Measurements from ENCODE around the gene PNPLA5. TPM values are rescaled to one million over a fixed set of nuclear protein-coding genes. Genes with fewer than 3 reads are reported as not detected.

The PNPLA5 gene
- total RNA-seq, 1 experiment from 2014 or later: 5.3 TPM

GRCh38 chr22:43835736-43836135, 56.1 kb downstream of the PNPLA5 start (continued):
- no peak for TF ChIP-seq ATF6 (CRISPR knock-in tag; IDR thresholded peaks at IDR 0.05)
- TF ChIP-seq NFYB (CRISPR knock-in tag; conservative IDR thresholded peaks at IDR 0.05; ENCODE audit: low read depth): no peak
- TF ChIP-seq NR1H2 (CRISPR knock-in tag; IDR thresholded peaks at IDR 0.05): no peak
- TF ChIP-seq E2F4 (CRISPR knock-in tag; IDR thresholded peaks at IDR 0.05; ENCODE audit: borderline replicate concordance, low read depth): no peak

- ChIA-PET CTCF (interaction anchor here (1.5 to 1.9 kb wide), 3 partner anchors 14 to 50 kb away, joined by 6 to 8 read pairs (median 7); no protein-coding TSS in a partner anchor), POLR2A (no interaction called here)
- no peak for DNase-seq (ENCODE audit: low spot score)
Observed at GRCh38 chr22:43835166-43835565, 56.6 kb downstream of the PNPLA5 start.

More at GRCh38 chr22:43835166-43835565, 56.6 kb downstream of the PNPLA5 start:
- no peak for ATAC-seq
- peaks cover 7% of the 10 kb centered on the region; the same call in 1 of the 2 replicates for H3K36me3 Mint-ChIP-seq
- H3K4me1 Mint-ChIP-seq: no peaks in the 10 kb centered on the region
- no peaks in the 10 kb centered on the region for H3K27me3 Mint-ChIP-seq (ENCODE audit: low read depth)
- H3K9me3 Mint-ChIP-seq: no peaks in the 10 kb centered on the region
- H3K27ac Mint-ChIP-seq: peak overlapping the region; percentile 52; the same call in 1 of the 2 replicates
- TF ChIP-seq AFF4 (CRISPR knock-in tag; IDR thresholded peaks at IDR 0.05; ENCODE audit: borderline replicate concordance) (no peak), SMAD3 (CRISPR knock-in tag; IDR thresholded peaks at IDR 0.05; ENCODE audit: borderline replicate concordance) (no peak), ZNF281 (CRISPR knock-in tag; IDR thresholded peaks at IDR 0.05) (no peak), ERG (CRISPR knock-in tag; IDR thresholded peaks at IDR 0.05) (no peak), ZNF425 (CRISPR knock-in tag; conservative IDR thresholded peaks at IDR 0.05) (no peak), ZNF232 (CRISPR knock-in tag; IDR thresholded peaks at IDR 0.05) (no peak)
- no peak overlapping the region for H3K4me3 Mint-ChIP-seq
